GM23338 (cell line): Measurements from ENCODE around the gene EEF1A1. TPM values are rescaled to one million over a fixed set of nuclear protein-coding genes. Genes with fewer than 3 reads are reported as not detected.
A peak's percentile ranks its signal among the peaks of the same experiment; 100 is the strongest.

Source experiments
- ATAC-seq: fragments of 200-7000 bp; cut with Tn5 transposase; 3 replicates; pipeline ENCODE4 v1.9.1; 2020
- DNase-seq: peaks from one replicate; pipeline ENCODE4 v3.0.0-alpha.2; 2015; ENCODE audit warnings: low spot score
- H2AFZ ChIP-seq: fragments of 200-600 bp; sonication (generic); 2 replicates; pipeline ENCODE4 v1.8.0; 2016; ENCODE audit warnings: antibody characterized with exemption, mild to moderate bottlenecking, moderate library complexity
- H3F3A ChIP-seq: fragments of 200-600 bp; sonication (generic); replicated peaks from 2 replicates; pipeline ENCODE4 v1.8.0; 2017; ENCODE audit warnings: antibody characterized with exemption, mixed run types, low read depth
- H3K27ac ChIP-seq: fragments of 200-600 bp; sonication (generic); 2 replicates; pipeline ENCODE4 v1.6.1; 2016; ENCODE audit warnings: low read depth
- H3K27me3 ChIP-seq: fragments of 200-600 bp; sonication (generic); 2 replicates; pipeline ENCODE4 v1.8.0; 2016; ENCODE audit warnings: mild to moderate bottlenecking, mixed run types, moderate library complexity; ENCODE audit not compliant: insufficient read depth
- H3K36me3 ChIP-seq: fragments of 200-600 bp; sonication (generic); 2 replicates; pipeline ENCODE4 v1.8.0; 2016; ENCODE audit warnings: mild to moderate bottlenecking; ENCODE audit not compliant: insufficient read depth
- H3K4me1 ChIP-seq: fragments of 200-600 bp; sonication (generic); 2 replicates; pipeline ENCODE4 v1.8.0; 2016; ENCODE audit warnings: mild to moderate bottlenecking, moderate library complexity; ENCODE audit not compliant: insufficient read depth
- H3K4me2 ChIP-seq: fragments of 200-600 bp; sonication (generic); 2 replicates; pipeline ENCODE4 v1.7.1; 2017; ENCODE audit warnings: mixed run types
- H3K4me3 ChIP-seq: fragments of 200-600 bp; sonication (generic); 2 replicates; pipeline ENCODE4 v1.6.1; 2016; ENCODE audit warnings: mixed run types
- H3K79me2 ChIP-seq: fragments of 200-600 bp; sonication (generic); replicated peaks from 2 replicates; pipeline ENCODE4 v1.8.0; 2017; ENCODE audit warnings: mild to moderate bottlenecking; ENCODE audit not compliant: insufficient read depth
- H3K9me2 ChIP-seq: fragments of 200-600 bp; sonication (generic); 2 replicates; pipeline ENCODE4 v1.8.0; 2017; ENCODE audit not compliant: insufficient read depth
- H4K20me1 ChIP-seq: fragments of 200-600 bp; sonication (generic); replicated peaks from 2 replicates; pipeline ENCODE4 v1.8.0; 2017; ENCODE audit warnings: mild to moderate bottlenecking; ENCODE audit not compliant: insufficient read depth
- H3K27ac Mint-ChIP-seq: 2 replicates; pipeline ENCODE4 v1.8.0; 2020; ENCODE audit warnings: inconsistent platforms, mild to moderate bottlenecking, moderate library complexity, mixed read lengths
- H3K27me3 Mint-ChIP-seq: 3 replicates; pipeline ENCODE4 v1.8.0; 2022; ENCODE audit warnings: low read depth, mild to moderate bottlenecking, moderate library complexity, mixed read lengths, inconsistent platforms; ENCODE audit not compliant: insufficient read depth, poor library complexity
- H3K36me3 Mint-ChIP-seq: 3 replicates; pipeline ENCODE4 v1.8.0; 2021; ENCODE audit warnings: low read depth, mild to moderate bottlenecking, inconsistent platforms, moderate library complexity, mixed read lengths
- H3K4me1 Mint-ChIP-seq: 3 replicates; pipeline ENCODE4 v1.8.0; 2020; ENCODE audit warnings: mild to moderate bottlenecking, inconsistent platforms, mixed read lengths
- H3K4me3 Mint-ChIP-seq: 3 replicates; pipeline ENCODE4 v1.8.0; 2021; ENCODE audit warnings: moderate library complexity, mild to moderate bottlenecking, inconsistent platforms, mixed read lengths
- H3K9me3 Mint-ChIP-seq: 3 replicates; pipeline ENCODE4 v1.8.0; 2020; ENCODE audit warnings: moderate library complexity, mild to moderate bottlenecking, inconsistent platforms, mixed read lengths
- CREB1 ChIP-seq: fragments of 250-450 bp; sonication (Bioruptor Pico); IDR thresholded peaks from 2 replicates; pipeline ENCODE4 v1.5.0; 2020; ENCODE audit warnings: low read depth, mild to moderate bottlenecking, moderate library complexity
- EZH2 ChIP-seq: fragments of 200-600 bp; sonication (generic); IDR thresholded peaks from one replicate; pipeline ENCODE4 v1.8.0; 2017; ENCODE audit warnings: antibody characterized with exemption, mild to moderate bottlenecking, low read depth; ENCODE audit not compliant: unreplicated experiment
- EZH2phosphoT487 ChIP-seq: fragments of 200-600 bp; sonication (generic); IDR thresholded peaks from one replicate; pipeline ENCODE4 v1.8.1; 2018; ENCODE audit warnings: antibody characterized with exemption; ENCODE audit not compliant: unreplicated experiment
- JUNB ChIP-seq: IDR thresholded peaks from one replicate; pipeline ENCODE4 v1.6.1; 2016; ENCODE audit warnings: antibody characterized with exemption; ENCODE audit not compliant: unreplicated experiment
- NANOG ChIP-seq: IDR thresholded peaks from 2 replicates; pipeline ENCODE4 v1.6.1; 2016; ENCODE audit warnings: antibody characterized with exemption, borderline replicate concordance
- POLR2AphosphoS5 ChIP-seq: IDR thresholded peaks from 2 replicates; pipeline ENCODE4 v1.6.1; 2016; ENCODE audit warnings: antibody characterized with exemption, low read depth
- STAT1 ChIP-seq: IDR thresholded peaks from one replicate; pipeline ENCODE4 v1.6.1; 2016; ENCODE audit warnings: antibody characterized with exemption; ENCODE audit not compliant: unreplicated experiment
- ZNF114 ChIP-seq: fragments of 250-450 bp; sonication (Bioruptor Pico); IDR thresholded peaks from 2 replicates; pipeline ENCODE4 v1.5.0; 2020; ENCODE audit warnings: mild to moderate bottlenecking, moderate library complexity
- ZNF331 ChIP-seq: fragments of 250-450 bp; sonication (Bioruptor Pico); IDR thresholded peaks from 2 replicates; pipeline ENCODE4 v1.5.0; 2020; ENCODE audit warnings: low read depth, mild to moderate bottlenecking, moderate library complexity
- polyA plus RNA-seq: library from polyadenylated mRNA; unstranded; fragments of >200 nt; fragmentation: Nextera tagmentation; extraction: Ambion mirVana; gene quantifications from 2 replicates; pipeline ENCODE4 v1.2.1, GENCODE V29; 2016
- total RNA-seq: library from RNA; depleted of rRNA; stranded (reverse); fragments of >200 nt; shearing (Covaris generic); gene quantifications from 2 replicates; pipeline ENCODE4 v1.2.3, GENCODE V29; 2014
- TF ChIP-seq, protein P1 (sequence below): IDR thresholded peaks from one replicate; pipeline ENCODE4 v1.6.1; 2018; ENCODE audit warnings: antibody characterized with exemption; ENCODE audit not compliant: unreplicated experiment
- TF ChIP-seq, protein P2 (sequence below): IDR thresholded peaks from 2 replicates; pipeline ENCODE4 v1.6.1; 2016; ENCODE audit warnings: antibody characterized with exemption
- TF ChIP-seq, protein P3 (sequence below): fragments of 250-450 bp; sonication (Bioruptor Pico); IDR thresholded peaks from 2 replicates; pipeline ENCODE4 v1.5.0; 2020; ENCODE audit warnings: mild to moderate bottlenecking, moderate library complexity

EEF1A1 gene
- total and polyA plus RNA-seq, 2 experiments from 2014 or later, result 7,677 to 12,342 TPM

DNA sequence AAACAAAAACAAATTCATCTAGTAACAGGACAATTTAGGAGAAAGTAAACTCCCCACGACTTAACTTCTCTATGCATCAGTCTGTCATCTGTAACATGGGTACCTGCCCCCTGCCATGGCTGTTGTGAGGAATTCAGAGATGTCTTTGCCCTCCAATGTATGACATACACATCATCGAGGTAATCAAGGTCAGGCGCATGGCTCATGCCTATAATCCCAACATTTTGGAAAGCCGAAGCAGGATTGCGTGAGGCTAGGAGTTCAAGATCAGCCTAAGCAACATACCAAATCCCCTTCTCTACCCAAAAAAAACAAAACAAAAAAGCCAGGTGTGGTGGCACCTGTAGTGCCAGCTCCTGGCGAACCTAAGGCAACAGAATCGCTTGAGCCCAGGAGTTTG is 9.0 kb downstream of the EEF1A1 start:
- Mint-ChIP-seq H3K4me1 (peaks cover 15% of the 10 kb centered on the region), H3K9me3 (peaks cover 10% of the 10 kb centered on the region; the same call in 2 of the 3 replicates), H3K27ac (0 out of 2 replicates have a peak overlapping the region, but pooled peaks have one; percentile 14), H3K36me3 (peaks cover 28% of the 10 kb centered on the region), H3K4me3 (peak overlapping the region; percentile 4; the same call in 1 of the 3 replicates), H3K27me3 (peaks cover 48% of the 10 kb centered on the region)
- peak; percentile 24 for DNase-seq
- H3K27me3 ChIP-seq, result no peaks in the 10 kb centered on the region
- no peak overlapping the region for H3K4me2 ChIP-seq
- H3K36me3 ChIP-seq, result peaks cover 8% of the 10 kb centered on the region; the same call in 1 of the 2 replicates
- H4K20me1 ChIP-seq, result no peaks in the 10 kb centered on the region
- ATAC-seq, result no peak
- H3K9me2 ChIP-seq, result no peaks in the 10 kb centered on the region
- H3F3A ChIP-seq, result peaks cover 30% of the 10 kb centered on the region
- TF ChIP-seq ZNF331 (CRISPR knock-in tag) (no peak), JUNB (no peak), EZH2 (no peak), CREB1 (CRISPR knock-in tag) (no peak), ZNF114 (no peak), NANOG (no peak), STAT1 (no peak), EZH2phosphoT487 (no peak), POLR2AphosphoS5 (no peak)
- TF ChIP-seq, protein P1, sequence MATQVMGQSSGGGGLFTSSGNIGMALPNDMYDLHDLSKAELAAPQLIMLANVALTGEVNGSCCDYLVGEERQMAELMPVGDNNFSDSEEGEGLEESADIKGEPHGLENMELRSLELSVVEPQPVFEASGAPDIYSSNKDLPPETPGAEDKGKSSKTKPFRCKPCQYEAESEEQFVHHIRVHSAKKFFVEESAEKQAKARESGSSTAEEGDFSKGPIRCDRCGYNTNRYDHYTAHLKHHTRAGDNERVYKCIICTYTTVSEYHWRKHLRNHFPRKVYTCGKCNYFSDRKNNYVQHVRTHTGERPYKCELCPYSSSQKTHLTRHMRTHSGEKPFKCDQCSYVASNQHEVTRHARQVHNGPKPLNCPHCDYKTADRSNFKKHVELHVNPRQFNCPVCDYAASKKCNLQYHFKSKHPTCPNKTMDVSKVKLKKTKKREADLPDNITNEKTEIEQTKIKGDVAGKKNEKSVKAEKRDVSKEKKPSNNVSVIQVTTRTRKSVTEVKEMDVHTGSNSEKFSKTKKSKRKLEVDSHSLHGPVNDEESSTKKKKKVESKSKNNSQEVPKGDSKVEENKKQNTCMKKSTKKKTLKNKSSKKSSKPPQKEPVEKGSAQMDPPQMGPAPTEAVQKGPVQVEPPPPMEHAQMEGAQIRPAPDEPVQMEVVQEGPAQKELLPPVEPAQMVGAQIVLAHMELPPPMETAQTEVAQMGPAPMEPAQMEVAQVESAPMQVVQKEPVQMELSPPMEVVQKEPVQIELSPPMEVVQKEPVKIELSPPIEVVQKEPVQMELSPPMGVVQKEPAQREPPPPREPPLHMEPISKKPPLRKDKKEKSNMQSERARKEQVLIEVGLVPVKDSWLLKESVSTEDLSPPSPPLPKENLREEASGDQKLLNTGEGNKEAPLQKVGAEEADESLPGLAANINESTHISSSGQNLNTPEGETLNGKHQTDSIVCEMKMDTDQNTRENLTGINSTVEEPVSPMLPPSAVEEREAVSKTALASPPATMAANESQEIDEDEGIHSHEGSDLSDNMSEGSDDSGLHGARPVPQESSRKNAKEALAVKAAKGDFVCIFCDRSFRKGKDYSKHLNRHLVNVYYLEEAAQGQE, result no peak
- TF ChIP-seq, protein P2, sequence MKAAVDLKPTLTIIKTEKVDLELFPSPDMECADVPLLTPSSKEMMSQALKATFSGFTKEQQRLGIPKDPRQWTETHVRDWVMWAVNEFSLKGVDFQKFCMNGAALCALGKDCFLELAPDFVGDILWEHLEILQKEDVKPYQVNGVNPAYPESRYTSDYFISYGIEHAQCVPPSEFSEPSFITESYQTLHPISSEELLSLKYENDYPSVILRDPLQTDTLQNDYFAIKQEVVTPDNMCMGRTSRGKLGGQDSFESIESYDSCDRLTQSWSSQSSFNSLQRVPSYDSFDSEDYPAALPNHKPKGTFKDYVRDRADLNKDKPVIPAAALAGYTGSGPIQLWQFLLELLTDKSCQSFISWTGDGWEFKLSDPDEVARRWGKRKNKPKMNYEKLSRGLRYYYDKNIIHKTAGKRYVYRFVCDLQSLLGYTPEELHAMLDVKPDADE, result no peak
- TF ChIP-seq, protein P3, sequence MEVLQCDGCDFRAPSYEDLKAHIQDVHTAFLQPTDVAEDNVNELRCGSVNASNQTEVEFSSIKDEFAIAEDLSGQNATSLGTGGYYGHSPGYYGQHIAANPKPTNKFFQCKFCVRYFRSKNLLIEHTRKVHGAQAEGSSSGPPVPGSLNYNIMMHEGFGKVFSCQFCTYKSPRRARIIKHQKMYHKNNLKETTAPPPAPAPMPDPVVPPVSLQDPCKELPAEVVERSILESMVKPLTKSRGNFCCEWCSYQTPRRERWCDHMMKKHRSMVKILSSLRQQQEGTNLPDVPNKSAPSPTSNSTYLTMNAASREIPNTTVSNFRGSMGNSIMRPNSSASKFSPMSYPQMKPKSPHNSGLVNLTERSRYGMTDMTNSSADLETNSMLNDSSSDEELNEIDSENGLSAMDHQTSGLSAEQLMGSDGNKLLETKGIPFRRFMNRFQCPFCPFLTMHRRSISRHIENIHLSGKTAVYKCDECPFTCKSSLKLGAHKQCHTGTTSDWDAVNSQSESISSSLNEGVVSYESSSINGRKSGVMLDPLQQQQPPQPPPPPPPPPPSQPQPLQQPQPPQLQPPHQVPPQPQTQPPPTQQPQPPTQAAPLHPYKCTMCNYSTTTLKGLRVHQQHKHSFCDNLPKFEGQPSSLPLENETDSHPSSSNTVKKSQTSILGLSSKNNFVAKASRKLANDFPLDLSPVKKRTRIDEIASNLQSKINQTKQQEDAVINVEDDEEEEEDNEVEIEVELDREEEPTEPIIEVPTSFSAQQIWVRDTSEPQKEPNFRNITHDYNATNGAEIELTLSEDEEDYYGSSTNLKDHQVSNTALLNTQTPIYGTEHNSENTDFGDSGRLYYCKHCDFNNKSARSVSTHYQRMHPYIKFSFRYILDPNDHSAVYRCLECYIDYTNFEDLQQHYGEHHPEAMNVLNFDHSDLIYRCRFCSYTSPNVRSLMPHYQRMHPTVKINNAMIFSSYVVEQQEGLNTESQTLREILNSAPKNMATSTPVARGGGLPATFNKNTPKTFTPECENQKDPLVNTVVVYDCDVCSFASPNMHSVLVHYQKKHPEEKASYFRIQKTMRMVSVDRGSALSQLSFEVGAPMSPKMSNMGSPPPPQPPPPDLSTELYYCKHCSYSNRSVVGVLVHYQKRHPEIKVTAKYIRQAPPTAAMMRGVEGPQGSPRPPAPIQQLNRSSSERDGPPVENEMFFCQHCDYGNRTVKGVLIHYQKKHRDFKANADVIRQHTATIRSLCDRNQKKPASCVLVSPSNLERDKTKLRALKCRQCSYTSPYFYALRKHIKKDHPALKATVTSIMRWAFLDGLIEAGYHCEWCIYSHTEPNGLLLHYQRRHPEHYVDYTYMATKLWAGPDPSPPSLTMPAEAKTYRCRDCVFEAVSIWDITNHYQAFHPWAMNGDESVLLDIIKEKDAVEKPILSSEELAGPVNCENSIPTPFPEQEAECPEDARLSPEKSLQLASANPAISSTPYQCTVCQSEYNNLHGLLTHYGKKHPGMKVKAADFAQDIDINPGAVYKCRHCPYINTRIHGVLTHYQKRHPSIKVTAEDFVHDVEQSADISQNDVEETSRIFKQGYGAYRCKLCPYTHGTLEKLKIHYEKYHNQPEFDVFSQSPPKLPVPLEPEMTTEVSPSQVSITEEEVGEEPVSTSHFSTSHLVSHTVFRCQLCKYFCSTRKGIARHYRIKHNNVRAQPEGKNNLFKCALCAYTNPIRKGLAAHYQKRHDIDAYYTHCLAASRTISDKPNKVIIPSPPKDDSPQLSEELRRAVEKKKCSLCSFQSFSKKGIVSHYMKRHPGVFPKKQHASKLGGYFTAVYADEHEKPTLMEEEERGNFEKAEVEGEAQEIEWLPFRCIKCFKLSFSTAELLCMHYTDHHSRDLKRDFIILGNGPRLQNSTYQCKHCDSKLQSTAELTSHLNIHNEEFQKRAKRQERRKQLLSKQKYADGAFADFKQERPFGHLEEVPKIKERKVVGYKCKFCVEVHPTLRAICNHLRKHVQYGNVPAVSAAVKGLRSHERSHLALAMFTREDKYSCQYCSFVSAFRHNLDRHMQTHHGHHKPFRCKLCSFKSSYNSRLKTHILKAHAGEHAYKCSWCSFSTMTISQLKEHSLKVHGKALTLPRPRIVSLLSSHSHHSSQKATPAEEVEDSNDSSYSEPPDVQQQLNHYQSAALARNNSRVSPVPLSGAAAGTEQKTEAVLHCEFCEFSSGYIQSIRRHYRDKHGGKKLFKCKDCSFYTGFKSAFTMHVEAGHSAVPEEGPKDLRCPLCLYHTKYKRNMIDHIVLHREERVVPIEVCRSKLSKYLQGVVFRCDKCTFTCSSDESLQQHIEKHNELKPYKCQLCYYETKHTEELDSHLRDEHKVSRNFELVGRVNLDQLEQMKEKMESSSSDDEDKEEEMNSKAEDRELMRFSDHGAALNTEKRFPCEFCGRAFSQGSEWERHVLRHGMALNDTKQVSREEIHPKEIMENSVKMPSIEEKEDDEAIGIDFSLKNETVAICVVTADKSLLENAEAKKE (CRISPR knock-in tag), result no peak
- no peaks in the 10 kb centered on the region for H3K4me1 ChIP-seq
- H3K4me3 ChIP-seq, result no peak overlapping the region
- H3K79me2 ChIP-seq, result peaks cover 3% of the 10 kb centered on the region
- H2AFZ ChIP-seq, result no peak overlapping the region
- H3K27ac ChIP-seq, result no peak overlapping the region
